Liver (tissue), 9 donors: ENCODE results near the gene CTXN3. TPM values are rescaled to one million over a fixed set of nuclear protein-coding genes. Genes with fewer than 3 reads are reported as not detected.

Source experiments
- DNase-seq: peaks from one replicate; pipeline ENCODE4 v3.0.0-alpha.2; 2017; ENCODE audit warnings: low spot score
- H3K27ac ChIP-seq, 2 donors: one replicate each; pipeline ENCODE4 v1.7.0; 2013; ENCODE audit warnings: inconsistent platforms in 2 of 2, low read length in 2 of 2, control low read depth in 1 of 2, low read depth in 1 of 2, mild to moderate bottlenecking in 1 of 2
- H3K27me3 ChIP-seq, 4 donors: one replicate each; pipeline versions ENCODE4 v1.6.1 to v1.7.0; 2013; ENCODE audit warnings: low read length in 3 of 4, inconsistent platforms in 1 of 4, mild to moderate bottlenecking in 1 of 4, moderate library complexity in 1 of 4; ENCODE audit not compliant: control insufficient read depth in 4 of 4, insufficient read depth in 4 of 4
- H3K36me3 ChIP-seq, 4 donors: one replicate each; pipeline versions ENCODE4 v1.6.1 to v1.7.0; 2013; ENCODE audit warnings: low read length in 3 of 4, mild to moderate bottlenecking in 3 of 4, low read depth in 1 of 4, moderate library complexity in 1 of 4; ENCODE audit not compliant: control insufficient read depth in 4 of 4, insufficient read depth in 3 of 4
- H3K4me1 ChIP-seq, 4 donors: one replicate each; pipeline versions ENCODE4 v1.6.1 to v1.7.0; 2013; ENCODE audit warnings: low read length in 3 of 4, mild to moderate bottlenecking in 3 of 4, moderate library complexity in 1 of 4; ENCODE audit not compliant: control insufficient read depth in 4 of 4, insufficient read depth in 4 of 4
- H3K4me3 ChIP-seq, 3 donors: one replicate each; pipeline versions ENCODE4 v1.6.1 to v1.7.0; 2013; ENCODE audit warnings: low read length in 3 of 3, control low read depth in 1 of 3, low read depth in 1 of 3, mild to moderate bottlenecking in 1 of 3
- H3K9ac ChIP-seq, 2 donors: one replicate each; pipeline ENCODE4 v1.7.0; 2013; ENCODE audit warnings: low read length in 2 of 2, mild to moderate bottlenecking in 2 of 2, moderate library complexity in 2 of 2, control low read depth in 1 of 2, low read depth in 1 of 2
- H3K9me3 ChIP-seq, 4 donors: one replicate each; pipeline versions ENCODE4 v1.6.1 to v1.7.0; 2013; ENCODE audit warnings: low read length in 3 of 4; ENCODE audit not compliant: control insufficient read depth in 4 of 4
- CTCF ChIP-seq: fragments of 150-350 bp; IDR thresholded peaks from 2 replicates; pipeline ENCODE4 v1.5.1; 2017; ENCODE audit warnings: improper control_type of control experiment, low read depth, low read length; ENCODE audit not compliant: missing input control
- EGR1 ChIP-seq, 2 donors: IDR thresholded peaks; 2 replicates each; pipeline ENCODE4 v1.6.1; 2016 to 2018; ENCODE audit warnings: antibody characterized with exemption in 2 of 2, low read depth in 2 of 2
- FOXA1 ChIP-seq: IDR thresholded peaks from 2 replicates; pipeline ENCODE4 v1.6.1; 2016; ENCODE audit warnings: antibody characterized with exemption
- FOXA2 ChIP-seq: IDR thresholded peaks from 2 replicates; pipeline ENCODE4 v1.6.1; 2016; ENCODE audit warnings: antibody characterized with exemption
- GABPA ChIP-seq, 2 donors: IDR thresholded peaks in 1 of 2; conservative IDR thresholded peaks in 1 of 2; 2 replicates each; pipeline ENCODE4 v1.6.1; 2016; ENCODE audit warnings: antibody characterized with exemption in 2 of 2, mild to moderate bottlenecking in 1 of 2, moderate library complexity in 1 of 2
- HNF4A ChIP-seq, 2 donors: conservative IDR thresholded peaks; 2 replicates each; pipeline ENCODE4 v1.6.1; 2016; ENCODE audit warnings: antibody characterized with exemption in 2 of 2, mild to moderate bottlenecking in 2 of 2
- HNF4G ChIP-seq: IDR thresholded peaks from 2 replicates; pipeline ENCODE4 v1.6.1; 2016; ENCODE audit warnings: antibody characterized with exemption
- NR2F2 ChIP-seq: IDR thresholded peaks from 2 replicates; pipeline ENCODE4 v1.6.1; 2016; ENCODE audit warnings: antibody characterized with exemption
- RAD21 ChIP-seq, 2 donors: IDR thresholded peaks; 2 replicates each; pipeline ENCODE4 v1.6.1; 2016; ENCODE audit warnings: antibody characterized with exemption in 2 of 2, mild to moderate bottlenecking in 2 of 2
- REST ChIP-seq: IDR thresholded peaks from 2 replicates; pipeline ENCODE4 v1.6.1; 2016; ENCODE audit warnings: antibody characterized with exemption, mild to moderate bottlenecking
- RXRA ChIP-seq, 2 donors: IDR thresholded peaks; 2 replicates each; pipeline ENCODE4 v1.6.1; 2017 to 2018; ENCODE audit warnings: antibody characterized with exemption in 2 of 2, mild to moderate bottlenecking in 1 of 2
- SP1 ChIP-seq: IDR thresholded peaks from 2 replicates; pipeline ENCODE4 v1.6.1; 2018; ENCODE audit warnings: antibody characterized with exemption, mild to moderate bottlenecking
- TAF1 ChIP-seq: conservative IDR thresholded peaks from 2 replicates; pipeline ENCODE4 v1.6.1; 2016; ENCODE audit warnings: antibody characterized with exemption, mild to moderate bottlenecking
- YY1 ChIP-seq: IDR thresholded peaks from 2 replicates; pipeline ENCODE4 v1.6.1; 2016; ENCODE audit warnings: antibody characterized with exemption, mild to moderate bottlenecking
- ZBTB33 ChIP-seq: IDR thresholded peaks from 2 replicates; pipeline ENCODE4 v1.6.1; 2016; ENCODE audit warnings: antibody characterized with exemption
- whole genome bisulfite sequencing: extraction: QIAGEN DNeasy Blood & Tissue Kit; methylation state at CpG from one replicate; pipeline ENCODE4 v1.1.7; 2013; 5-methylcytosine and 5-hydroxymethylcytosine counted together
- polyA plus RNA-seq, 2 donors: library from polyadenylated mRNA; stranded (reverse) in 1 of 2; unstranded in 1 of 2; fragments of 200-250 nt in 1 of 2; fragments of >200 nt in 1 of 2; fragmentation: Nextera tagmentation in 1 of 2; extraction: Ambion mirVana in 1 of 2; gene quantifications; one replicate each; pipeline versions ENCODE4 v1.2.1 to v1.2.3, GENCODE V29; 2013 to 2015
- total RNA-seq, 2 donors: library from RNA; depleted of rRNA; stranded (reverse); fragments of >200 nt; gene quantifications; one replicate each; pipeline ENCODE4 v1.2.3, GENCODE V29; 2014
- donor health status: healthy.
- donor health status: healthy.
- donor health status: healthy.
- donor health status: healthy.
- donor health status: healthy.

CTXN3 gene
- total and polyA plus RNA-seq, 4 donors: not detected

- Histone ChIP-seq H3K9me3 (no peaks in the 10 kb centered on the region), H3K4me1 (no peaks in the 10 kb centered on the region), H3K36me3 (no peaks in the 10 kb centered on the region), H3K4me3 (no peak overlapping the region), H3K27ac (no peak overlapping the region), H3K27me3 (no peaks in the 10 kb centered on the region), H3K9ac (no peak overlapping the region)
- DNase-seq: no peak
- no peak for TF ChIP-seq SP1
- no peak for TF ChIP-seq HNF4A (conservative IDR thresholded peaks at IDR 0.05)
- WGBS: 73% methylated on average over 6 of the region's 6 CpGs
Measured at GRCh38 chr5:127656825-127657224, 7.9 kb downstream of the CTXN3 start.

GRCh38 chr5:127660047-127660733 is 11.3 kb downstream of the CTXN3 start:
- H3K36me3 ChIP-seq: no peaks in the 10 kb centered on the region
- 64% methylated on average over 3 of the region's 3 CpGs for WGBS
- no peaks in the 10 kb centered on the region for H3K4me1 ChIP-seq
- peaks cover 0 to 3% (median 0%) of the 10 kb centered on the region in 4 donors for H3K27me3 ChIP-seq
- H3K9me3 ChIP-seq: no peaks in the 10 kb centered on the region
- TF ChIP-seq HNF4G (no peak), ZBTB33 (no peak), HNF4A (conservative IDR thresholded peaks at IDR 0.05) (no peak), FOXA1 (no peak), YY1 (no peak), REST (no peak), GABPA (IDR thresholded peaks at IDR 0.05 in 1 of 2, conservative IDR thresholded peaks at IDR 0.05 in 1 of 2) (no peak), SP1 (no peak), TAF1 (no peak), CTCF (no peak), FOXA2 (no peak), EGR1 (IDR thresholded peaks at IDR 0.05; ENCODE audit: low read depth in 2 of 2) (no peak), NR2F2 (no peak), RAD21 (IDR thresholded peaks at IDR 0.05) (no peak), RXRA (IDR thresholded peaks at IDR 0.05) (no peak)
- H3K27ac ChIP-seq: no peak overlapping the region
- no peak overlapping the region for H3K4me3 ChIP-seq
- DNase-seq: no peak
- no peak overlapping the region for H3K9ac ChIP-seq
